ENCODE results near the gene TRAF1. TPM values are rescaled to one million over a fixed set of nuclear protein-coding genes. Genes with fewer than 3 reads are reported as not detected.
A peak's percentile ranks its signal among the peaks of the same experiment; 100 is the strongest.

TRAF1 gene
- total RNA-seq, 1 experiment from 2014 or later: 3.4 TPM

- no peak for DNase-seq (ENCODE audit: low read depth)
Observed at GRCh38 chr9:120870206-120870605, 56.4 kb downstream of the TRAF1 start.

- DNase-seq (ENCODE audit: low read depth): no peak
Observed at GRCh38 chr9:120869726-120870125, 56.9 kb downstream of the TRAF1 start.

- DNase-seq (ENCODE audit: low read depth): no peak
Observed at GRCh38 chr9:120869360-120869687, 57.3 kb downstream of the TRAF1 start.

- DNase-seq (ENCODE audit: low read depth): peak; percentile 93
Observed at GRCh38 chr9:120868676-120869359, 57.8 kb downstream of the TRAF1 start.

GRCh38 chr9:120868339-120868675 lies 58.3 kb downstream of the TRAF1 start:
- DNase-seq (ENCODE audit: low read depth): no peak

- no peak for DNase-seq (ENCODE audit: low read depth)
Observed at GRCh38 chr9:120867676-120868338, 58.8 kb downstream of the TRAF1 start.

DNA sequence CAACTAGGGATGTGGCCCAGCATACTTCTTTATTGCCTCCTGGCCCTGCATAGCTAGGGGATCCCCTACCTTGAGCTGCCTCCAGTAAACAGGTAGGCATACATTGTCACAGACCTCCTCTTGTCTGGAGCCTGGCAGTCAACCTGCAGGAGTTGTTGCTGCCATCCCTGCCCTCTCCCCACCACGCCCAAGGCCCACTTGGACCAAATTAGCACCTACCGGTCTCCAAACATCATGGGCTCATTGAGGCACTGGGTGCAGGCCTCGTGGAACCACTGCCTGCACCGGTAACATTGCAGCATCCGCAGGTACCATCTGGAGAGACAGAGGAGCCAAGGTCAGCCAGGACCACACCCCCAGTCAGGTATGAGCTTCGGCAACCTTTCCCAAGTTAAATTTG lies 59.9 kb downstream of the TRAF1 start:
- no peak for DNase-seq (ENCODE audit: low read depth)

GRCh38 chr9:120865809-120866208 lies 60.8 kb downstream of the TRAF1 start:
- no peak for DNase-seq (ENCODE audit: low read depth)

GRCh38 chr9:120865176-120865575 lies 61.4 kb downstream of the TRAF1 start:
- DNase-seq (ENCODE audit: low read depth): no peak

DNA sequence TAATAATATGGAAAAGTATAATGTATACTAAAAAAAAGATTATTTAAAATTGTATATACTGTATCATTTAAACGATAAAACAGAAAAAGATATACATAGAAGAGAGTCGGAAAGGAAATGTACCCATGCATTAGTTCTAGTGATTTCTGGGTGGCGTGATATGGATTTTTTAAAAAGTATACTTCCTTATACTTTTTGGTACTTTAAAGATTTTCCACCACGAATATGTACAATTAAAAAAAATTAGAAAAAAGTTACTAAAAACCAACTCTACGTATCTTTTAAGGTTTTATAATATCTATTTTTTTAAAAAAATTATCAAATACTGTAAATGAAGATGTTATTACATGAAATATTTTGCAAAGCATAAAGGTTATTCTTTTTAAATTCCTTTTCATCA lies 61.9 kb downstream of the TRAF1 start:
- no peak for DNase-seq (ENCODE audit: low read depth)

DNA sequence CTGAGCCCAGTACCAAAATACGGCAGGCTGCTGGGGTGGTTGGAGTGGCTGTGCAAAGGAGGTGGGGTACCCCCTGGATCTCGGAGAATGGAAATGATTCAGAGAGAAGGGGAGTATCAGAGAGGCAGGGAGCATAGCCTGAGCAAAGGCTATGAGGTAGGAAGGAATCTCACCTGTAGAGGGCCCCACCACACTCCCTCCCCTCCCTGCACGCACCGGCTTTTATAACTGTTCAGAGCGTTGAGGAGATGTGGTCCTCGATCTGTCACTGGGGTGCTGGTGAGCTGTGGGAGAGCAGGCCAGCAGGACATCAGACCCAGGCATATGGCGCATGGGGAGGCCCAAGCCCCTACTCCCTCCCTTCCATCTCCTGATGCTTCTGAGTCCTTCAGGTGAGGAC lies 62.8 kb downstream of the TRAF1 start:
- no peak for DNase-seq (ENCODE audit: low read depth)

- no peak for DNase-seq (ENCODE audit: low read depth)
Observed at GRCh38 chr9:120862452-120862851, 64.1 kb downstream of the TRAF1 start.

- no peak for DNase-seq (ENCODE audit: low read depth)
Observed at GRCh38 chr9:120861935-120862334, 64.7 kb downstream of the TRAF1 start.

DNA sequence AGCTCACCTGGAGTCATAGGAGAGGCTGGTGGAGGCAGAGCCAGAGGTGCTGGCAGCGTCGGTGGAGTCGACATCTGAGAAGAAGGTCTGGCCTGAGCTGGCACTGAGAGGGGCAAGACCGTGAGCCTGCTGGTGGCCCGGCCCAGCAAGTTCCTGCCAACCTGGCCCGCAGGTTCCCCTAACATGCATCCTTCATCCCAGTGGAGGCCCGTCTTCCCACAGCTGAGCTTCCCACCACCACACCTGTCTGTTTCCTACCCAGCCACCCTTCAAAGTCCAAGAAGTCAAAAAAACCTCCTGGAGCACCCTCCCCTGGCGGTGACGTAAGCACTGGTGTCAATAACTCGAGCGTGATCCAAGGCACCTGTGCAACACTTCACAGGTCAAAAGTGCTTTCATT lies 66.5 kb downstream of the TRAF1 start:
- DNase-seq (ENCODE audit: low read depth): no peak

- no peak for DNase-seq (ENCODE audit: low read depth)
Observed at GRCh38 chr9:120859361-120859760, 67.2 kb downstream of the TRAF1 start.

DNA sequence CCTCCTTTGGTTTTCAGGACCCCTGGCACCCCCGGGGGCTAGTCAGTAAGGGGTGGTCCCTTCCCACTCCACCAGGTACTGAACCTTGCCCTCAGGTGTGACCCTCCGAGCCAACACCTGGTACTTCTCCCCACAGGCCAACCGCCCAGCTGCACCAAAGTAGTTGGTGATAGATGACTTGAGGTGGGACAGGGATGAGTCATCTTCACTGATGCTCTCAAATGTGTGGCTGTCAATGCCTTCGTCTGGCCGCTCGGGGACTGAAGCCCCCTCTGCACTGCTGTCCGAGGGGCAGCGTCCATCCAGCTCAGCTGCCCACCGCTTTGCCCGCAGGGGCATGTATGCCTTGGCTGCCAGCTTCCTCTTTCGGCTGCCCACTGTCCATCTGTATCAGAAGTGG lies 68.7 kb downstream of the TRAF1 start:
- no peak for DNase-seq (ENCODE audit: low read depth)

DNA sequence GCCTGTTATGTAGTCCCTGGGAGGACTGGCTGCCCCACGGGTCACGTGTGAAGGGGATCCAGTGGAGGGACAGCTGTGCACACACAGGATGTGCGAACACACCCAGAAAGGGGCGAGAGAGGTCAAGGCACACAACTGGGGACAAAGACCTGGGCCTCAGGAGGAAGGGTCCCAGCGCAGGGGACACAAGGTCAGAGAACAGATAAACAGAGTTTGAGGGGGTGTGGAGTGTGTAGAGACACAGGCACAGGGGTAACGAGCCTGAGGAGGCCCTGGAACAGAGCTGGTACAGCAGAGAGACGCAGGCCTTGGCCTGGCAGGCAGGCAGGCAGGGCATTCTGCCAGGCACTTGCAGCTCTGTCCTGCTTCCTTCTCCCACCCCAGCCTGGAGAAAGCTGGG lies 69.1 kb downstream of the TRAF1 start:
- no peak for DNase-seq (ENCODE audit: low read depth)

DNA sequence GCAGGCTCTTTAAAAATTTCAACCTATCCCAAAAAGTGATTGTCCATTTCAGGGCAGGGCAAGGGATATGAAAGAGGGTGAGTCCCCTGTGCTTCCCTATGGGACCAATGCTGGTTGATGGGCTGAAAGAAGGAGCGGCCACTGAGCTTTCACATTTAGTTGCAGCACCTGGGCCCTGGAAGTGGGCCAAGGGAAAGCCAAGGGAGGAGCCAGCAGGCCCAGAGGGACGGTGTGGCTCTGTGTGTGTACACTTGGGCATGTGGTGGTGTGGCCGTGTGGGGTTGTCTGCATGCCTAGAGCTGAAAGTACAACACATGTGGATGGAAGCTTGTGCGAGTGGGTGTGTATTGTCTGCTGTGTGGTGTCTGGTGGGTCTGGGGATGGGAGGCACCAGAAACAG lies 69.9 kb downstream of the TRAF1 start:
- no peak for DNase-seq (ENCODE audit: low read depth)

GRCh38 chr9:120855827-120856670 lies 70.5 kb downstream of the TRAF1 start:
- DNase-seq (ENCODE audit: low read depth): no peak

DNA sequence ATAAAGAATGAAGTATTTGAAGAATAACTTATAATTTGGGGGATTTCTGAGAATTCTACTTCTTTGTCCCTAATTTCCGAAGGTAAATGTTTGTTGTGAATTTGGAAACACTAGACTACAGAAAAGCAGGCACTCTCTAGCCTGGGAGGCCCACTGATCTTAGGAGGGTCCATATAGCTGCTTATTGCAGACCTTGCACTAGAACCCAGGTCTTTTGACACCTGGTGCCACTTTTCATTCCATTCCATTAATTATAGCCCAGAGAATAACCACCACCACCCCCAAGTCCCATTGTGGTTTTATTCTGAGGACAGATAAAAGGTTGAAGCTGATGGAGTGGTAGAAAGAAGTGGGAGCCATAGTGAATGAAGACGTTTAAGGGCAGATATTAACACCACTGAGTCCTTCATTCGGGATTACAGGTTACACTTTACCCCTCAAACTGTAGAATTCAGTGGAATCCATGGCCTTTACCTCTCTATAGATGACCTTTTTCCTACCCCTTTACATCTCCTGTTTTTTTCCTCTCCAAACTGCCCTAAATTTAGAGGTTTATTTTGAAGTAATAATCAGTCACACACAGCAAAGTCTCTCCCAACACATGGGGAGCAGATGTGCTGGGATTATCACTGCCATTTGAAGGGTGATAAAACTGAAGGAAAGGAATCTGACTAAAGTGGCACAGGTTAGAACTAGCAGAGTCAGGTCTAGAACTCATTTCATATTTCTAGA lies 71.8 kb downstream of the TRAF1 start:
- no peak for DNase-seq (ENCODE audit: low read depth)

DNA sequence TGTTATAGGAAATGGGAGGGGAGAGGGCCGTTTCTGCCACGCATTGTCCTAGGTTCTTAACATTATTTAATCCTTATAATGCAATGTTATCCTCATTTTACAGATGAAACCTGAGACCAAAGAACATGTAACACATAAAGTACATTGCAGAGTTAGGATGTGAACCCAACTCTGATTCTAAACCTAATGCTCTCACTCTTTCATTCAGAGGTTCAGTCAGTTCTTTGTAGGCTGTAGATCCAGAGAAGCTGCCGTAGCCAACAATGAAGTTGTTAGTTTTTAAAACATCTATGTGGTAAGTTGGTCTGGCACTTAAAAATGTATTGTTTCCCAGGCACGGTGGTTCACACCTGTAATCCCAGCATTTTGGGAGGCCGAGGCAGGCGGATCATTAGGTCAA lies 73.4 kb downstream of the TRAF1 start:
- no peak for DNase-seq (ENCODE audit: low read depth)

All from RPMI7951 (cell line).